Sigmoid colon (tissue), 4 donors: Measurements from ENCODE around the gene PEAK1.
"Not testable (repeated sequence)": the region's sequence is repeated elsewhere in the genome, so short reads cannot be mapped to it uniquely, and the experiment has no call there.

ENCODE experiments used
- EP300 ChIP-seq, 4 donors: sonication (generic); formaldehyde crosslinking; IDR thresholded peaks; one replicate each; pipeline ENCODE4 v1.6.1; 2017; ENCODE audit warnings: antibody characterized with exemption in 4 of 4
- POLR2A ChIP-seq, 2 donors: fragments of 450-650 bp; IDR thresholded peaks; one replicate each; pipeline ENCODE4 v1.6.1; 2016; ENCODE audit warnings: antibody characterized with exemption in 2 of 2, mild to moderate bottlenecking in 2 of 2, moderate library complexity in 2 of 2
- POLR2AphosphoS5 ChIP-seq, 4 donors: sonication (generic); formaldehyde crosslinking; IDR thresholded peaks; one replicate each; pipeline ENCODE4 v1.6.1; 2017; ENCODE audit warnings: antibody characterized with exemption in 4 of 4
- TF ChIP-seq, protein P1 (sequence below), 4 experiments: fragments of 450-650 bp in 3 of 4; fragments of 200-600 bp in 1 of 4; IDR thresholded peaks; one replicate each; pipeline ENCODE4 v1.5.1; 2016 to 2019; ENCODE audit warnings: antibody characterized with exemption in 4 of 4, mild to moderate bottlenecking in 3 of 4, moderate library complexity in 2 of 4

DNA sequence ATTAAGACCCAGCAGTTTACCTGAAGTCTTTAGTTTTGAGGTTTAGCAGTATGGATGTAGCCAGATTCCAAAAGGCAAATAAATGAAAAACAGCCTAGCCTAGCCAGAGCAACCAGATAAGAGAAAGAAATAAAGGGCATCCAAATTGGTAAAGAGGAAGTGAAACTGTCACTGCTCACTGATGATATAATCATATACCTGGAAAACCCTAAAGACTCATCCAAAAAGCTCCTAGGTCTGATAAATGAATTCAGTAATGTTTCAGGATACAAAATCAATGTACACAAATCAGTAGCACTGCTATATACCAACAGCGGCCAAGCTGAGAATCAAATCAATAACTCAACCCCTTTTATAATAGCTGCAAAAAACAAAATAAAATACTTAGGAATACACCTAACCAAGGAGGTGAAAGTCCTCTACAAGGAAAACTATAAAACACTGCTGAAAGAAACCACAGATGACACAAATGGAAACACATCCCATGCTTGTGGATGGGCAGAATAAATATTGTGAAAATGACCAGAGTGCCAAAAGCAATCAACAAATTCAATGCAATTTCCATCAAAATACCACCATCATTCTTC is 13.6 kb downstream of the PEAK1 start:
- not testable (repeated sequence) for TF ChIP-seq EP300, POLR2A, POLR2AphosphoS5 (IDR thresholded peaks at IDR 0.05)
- TF ChIP-seq, protein P1, sequence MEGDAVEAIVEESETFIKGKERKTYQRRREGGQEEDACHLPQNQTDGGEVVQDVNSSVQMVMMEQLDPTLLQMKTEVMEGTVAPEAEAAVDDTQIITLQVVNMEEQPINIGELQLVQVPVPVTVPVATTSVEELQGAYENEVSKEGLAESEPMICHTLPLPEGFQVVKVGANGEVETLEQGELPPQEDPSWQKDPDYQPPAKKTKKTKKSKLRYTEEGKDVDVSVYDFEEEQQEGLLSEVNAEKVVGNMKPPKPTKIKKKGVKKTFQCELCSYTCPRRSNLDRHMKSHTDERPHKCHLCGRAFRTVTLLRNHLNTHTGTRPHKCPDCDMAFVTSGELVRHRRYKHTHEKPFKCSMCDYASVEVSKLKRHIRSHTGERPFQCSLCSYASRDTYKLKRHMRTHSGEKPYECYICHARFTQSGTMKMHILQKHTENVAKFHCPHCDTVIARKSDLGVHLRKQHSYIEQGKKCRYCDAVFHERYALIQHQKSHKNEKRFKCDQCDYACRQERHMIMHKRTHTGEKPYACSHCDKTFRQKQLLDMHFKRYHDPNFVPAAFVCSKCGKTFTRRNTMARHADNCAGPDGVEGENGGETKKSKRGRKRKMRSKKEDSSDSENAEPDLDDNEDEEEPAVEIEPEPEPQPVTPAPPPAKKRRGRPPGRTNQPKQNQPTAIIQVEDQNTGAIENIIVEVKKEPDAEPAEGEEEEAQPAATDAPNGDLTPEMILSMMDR (IDR thresholded peaks at IDR 0.05), result not testable (repeated sequence)
